Activated T-helper 17 cell treated with anti-CD3 and anti-CD28 coated beads, Interleukin-2, amount 50 U/mL, for 72 hours (primary cell): ENCODE measurements around the gene RAB3A. TPM values are rescaled to one million over a fixed set of nuclear protein-coding genes. Genes with fewer than 3 reads are reported as not detected.

Experiments used
- total RNA-seq, 2 donors: library from RNA; stranded (reverse); gene quantifications; one replicate each; pipeline ENCODE4 v1.2.3, GENCODE V29; 2022

The RAB3A gene
- total RNA-seq, 2 donors from 2014 or later, result 7.2 to 9.5 TPM

Other genes with a start within 250 kb of the RAB3A start
- gene KCNN1, start 236.9 kb downstream of the RAB3A start, total RNA-seq, result under 1 TPM; 0.50 to 0.61 TPM
- gene ARRDC2, start 195.9 kb downstream of the RAB3A start, total RNA-seq, result 10 to 100 TPM; 32.0 to 98.0 TPM
- gene IL12RB1, start 117.1 kb downstream of the RAB3A start, total RNA-seq, result 10 to 100 TPM; 28.6 to 54.5 TPM
- 10 to 100 TPM; 23.5 to 46.6 TPM for gene MAST3, start 106.3 kb downstream of the RAB3A start, total RNA-seq
- gene PIK3R2, start 50.9 kb downstream of the RAB3A start, total RNA-seq, result 10 to 100 TPM; 13.0 to 21.8 TPM
- gene IFI30, start 30.2 kb downstream of the RAB3A start, total RNA-seq, result 10 to 100 TPM; 51.7 to 81.1 TPM
- gene MPV17L2, start 10.8 kb downstream of the RAB3A start, total RNA-seq, result 10 to 100 TPM in 1 of 2 donors, 1 to 10 TPM in 1; 4.2 to 12.0 TPM
- 1 to 10 TPM in 1 of 2 donors, under 1 TPM in 1; 0.95 to 1.4 TPM for gene PDE4C, start 22.4 kb upstream of the RAB3A start, total RNA-seq
- 1 to 10 TPM; 1.1 to 1.3 TPM for gene IQCN, start 70.4 kb upstream of the RAB3A start, total RNA-seq
- 100 to 1,000 TPM; 177 to 324 TPM for gene JUND, start 77.6 kb upstream of the RAB3A start, total RNA-seq
- gene LSM4, start 119.0 kb upstream of the RAB3A start, total RNA-seq, result 100 to 1,000 TPM; 176 to 252 TPM
- gene PGPEP1, start 136.6 kb upstream of the RAB3A start, total RNA-seq, result 10 to 100 TPM; 38.9 to 46.0 TPM
- under 1 TPM; 0.45 to 0.50 TPM for gene GDF15, start 182.1 kb upstream of the RAB3A start, total RNA-seq
- not detected for gene LRRC25, start 193.6 kb upstream of the RAB3A start, total RNA-seq
- 100 to 1,000 TPM in 1 of 2 donors, 10 to 100 TPM in 1; 73.8 to 169 TPM for gene SSBP4, start 215.4 kb upstream of the RAB3A start, total RNA-seq
- 10 to 100 TPM; 15.9 to 22.0 TPM for gene ISYNA1, start 234.1 kb upstream of the RAB3A start, total RNA-seq